Prostate gland (tissue), 2 donors: ENCODE results near the gene LSM7. TPM values are rescaled to one million over a fixed set of nuclear protein-coding genes. Genes with fewer than 3 reads are reported as not detected.

Source experiments
- DNase-seq: peaks from one replicate; pipeline ENCODE4 v3.0.0-alpha.2; 2019; ENCODE audit warnings: low spot score
- H3K27ac ChIP-seq, 2 donors: fragments of 200-600 bp; sonication (generic); 2 replicates each; pipeline ENCODE4 v1.5.1; 2017 to 2019
- H3K27me3 ChIP-seq: fragments of 200-600 bp; sonication (generic); replicated peaks from 2 replicates; pipeline ENCODE4 v1.5.1; 2019; ENCODE audit not compliant: insufficient read depth
- H3K36me3 ChIP-seq, 2 donors: fragments of 200-600 bp; sonication (generic); 1 replicate in 1 of 2; 2 replicates in 1 of 2; pipeline versions ENCODE4 v1.5.1 to v1.8.1; 2017 to 2019
- H3K4me1 ChIP-seq: fragments of 200-600 bp; sonication (generic); replicated peaks from 2 replicates; pipeline ENCODE4 v1.5.1; 2019
- H3K4me3 ChIP-seq, 2 donors: fragments of 200-600 bp; sonication (generic); 2 replicates each; pipeline ENCODE4 v1.5.1; 2017 to 2019
- H3K9me3 ChIP-seq: fragments of 200-600 bp; sonication (generic); 2 replicates; pipeline ENCODE4 v1.5.1; 2017
- POLR2A ChIP-seq: fragments of 450-650 bp; IDR thresholded peaks from one replicate; pipeline ENCODE4 v1.6.1; 2016; ENCODE audit warnings: antibody characterized with exemption, mild to moderate bottlenecking
- POLR2AphosphoS5 ChIP-seq: sonication (generic); formaldehyde crosslinking; IDR thresholded peaks from one replicate; pipeline ENCODE4 v1.6.1; 2017; ENCODE audit warnings: antibody characterized with exemption
- WGBS: methylation state at CpG from one replicate; pipeline ENCODE4 v1.1.5; 2018; 5-methylcytosine and 5-hydroxymethylcytosine counted together
- intact Hi-C: fragments of 100-400 bp; cut with DNase I; formaldehyde crosslinking; loops from one replicate; pipeline ENCODE4 v1.14.2; 2022
- total RNA-seq, 2 donors: library from RNA; depleted of rRNA; stranded (reverse); fragments of >200 nt; gene quantifications; one replicate each; pipeline ENCODE4 v1.1.0, GENCODE V29; 2016
- TF ChIP-seq, protein P1 (sequence below), 4 experiments: fragments of 200-600 bp in 2 of 4; fragments of 450-650 bp in 2 of 4; sonication (generic) in 2 of 4; IDR thresholded peaks; 1 replicate in 3 of 4; 2 replicates in 1 of 4; pipeline ENCODE4 v1.5.1; 2016 to 2019; ENCODE audit warnings: antibody characterized with exemption in 4 of 4, mild to moderate bottlenecking in 2 of 4, moderate library complexity in 2 of 4

Gene LSM7
- total RNA-seq, 2 donors from 2014 or later: 125 to 135 TPM

DNA sequence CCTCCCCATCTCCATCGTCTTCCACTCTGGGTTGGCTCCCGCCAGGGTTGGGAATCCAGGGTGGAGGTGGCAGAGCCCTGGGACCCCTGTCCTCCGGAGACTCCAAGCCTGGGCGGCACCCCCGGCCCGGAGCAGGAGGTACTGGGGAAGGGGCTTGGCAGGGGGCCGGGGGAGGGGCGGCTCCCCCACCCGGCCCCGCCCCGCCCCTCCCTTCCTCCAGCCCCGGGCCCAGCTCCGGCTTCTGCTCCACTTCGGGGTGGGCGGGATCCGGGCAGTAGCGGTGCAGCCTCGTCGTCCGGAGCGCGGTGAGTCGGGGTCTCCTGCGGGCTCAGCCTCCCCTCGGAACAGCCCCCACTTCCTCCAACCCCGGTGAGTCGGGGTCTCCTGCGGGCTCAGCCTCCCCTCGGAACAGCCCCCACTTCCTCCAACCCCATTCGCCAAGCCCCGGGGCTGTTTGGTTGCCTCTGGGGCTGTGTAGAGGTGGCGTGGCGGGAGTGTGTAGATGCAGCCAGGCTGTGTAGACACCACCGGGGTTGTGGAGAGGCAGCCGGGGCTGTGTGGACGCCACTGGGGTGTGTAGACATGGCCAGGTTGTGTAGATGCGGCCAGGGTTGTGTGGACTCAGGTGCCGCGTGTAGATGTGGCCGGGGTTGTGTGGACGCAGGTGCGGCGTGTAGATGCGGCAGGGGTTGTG is 31.8 kb upstream of the LSM7 start, which contains the start of gene TMPRSS9:
TSS of gene TMPRSS9 (plus strand) at position 274 of the 694 bp plus-strand sequence. CDS start 29,521 bp downstream, outside the sequence.
- no peak for TF ChIP-seq POLR2A
- TF ChIP-seq, protein P1, sequence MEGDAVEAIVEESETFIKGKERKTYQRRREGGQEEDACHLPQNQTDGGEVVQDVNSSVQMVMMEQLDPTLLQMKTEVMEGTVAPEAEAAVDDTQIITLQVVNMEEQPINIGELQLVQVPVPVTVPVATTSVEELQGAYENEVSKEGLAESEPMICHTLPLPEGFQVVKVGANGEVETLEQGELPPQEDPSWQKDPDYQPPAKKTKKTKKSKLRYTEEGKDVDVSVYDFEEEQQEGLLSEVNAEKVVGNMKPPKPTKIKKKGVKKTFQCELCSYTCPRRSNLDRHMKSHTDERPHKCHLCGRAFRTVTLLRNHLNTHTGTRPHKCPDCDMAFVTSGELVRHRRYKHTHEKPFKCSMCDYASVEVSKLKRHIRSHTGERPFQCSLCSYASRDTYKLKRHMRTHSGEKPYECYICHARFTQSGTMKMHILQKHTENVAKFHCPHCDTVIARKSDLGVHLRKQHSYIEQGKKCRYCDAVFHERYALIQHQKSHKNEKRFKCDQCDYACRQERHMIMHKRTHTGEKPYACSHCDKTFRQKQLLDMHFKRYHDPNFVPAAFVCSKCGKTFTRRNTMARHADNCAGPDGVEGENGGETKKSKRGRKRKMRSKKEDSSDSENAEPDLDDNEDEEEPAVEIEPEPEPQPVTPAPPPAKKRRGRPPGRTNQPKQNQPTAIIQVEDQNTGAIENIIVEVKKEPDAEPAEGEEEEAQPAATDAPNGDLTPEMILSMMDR (IDR thresholded peaks at IDR 0.05): no peak
- intact Hi-C loops: no loop called here
- Histone ChIP-seq H3K4me1 (no peaks in the 10 kb centered on the region), H3K36me3 (no peaks in the 10 kb centered on the region), H3K9me3 (no peaks in the 10 kb centered on the region), H3K4me3 (no peak within 1 kb of the TSS), H3K27me3 (peaks cover 7% of the 10 kb centered on the region), H3K27ac (no peak within 1 kb of the TSS)
- DNase-seq: no peak
- WGBS: 19% methylated on average over 38 of the region's 44 CpGs

DNA sequence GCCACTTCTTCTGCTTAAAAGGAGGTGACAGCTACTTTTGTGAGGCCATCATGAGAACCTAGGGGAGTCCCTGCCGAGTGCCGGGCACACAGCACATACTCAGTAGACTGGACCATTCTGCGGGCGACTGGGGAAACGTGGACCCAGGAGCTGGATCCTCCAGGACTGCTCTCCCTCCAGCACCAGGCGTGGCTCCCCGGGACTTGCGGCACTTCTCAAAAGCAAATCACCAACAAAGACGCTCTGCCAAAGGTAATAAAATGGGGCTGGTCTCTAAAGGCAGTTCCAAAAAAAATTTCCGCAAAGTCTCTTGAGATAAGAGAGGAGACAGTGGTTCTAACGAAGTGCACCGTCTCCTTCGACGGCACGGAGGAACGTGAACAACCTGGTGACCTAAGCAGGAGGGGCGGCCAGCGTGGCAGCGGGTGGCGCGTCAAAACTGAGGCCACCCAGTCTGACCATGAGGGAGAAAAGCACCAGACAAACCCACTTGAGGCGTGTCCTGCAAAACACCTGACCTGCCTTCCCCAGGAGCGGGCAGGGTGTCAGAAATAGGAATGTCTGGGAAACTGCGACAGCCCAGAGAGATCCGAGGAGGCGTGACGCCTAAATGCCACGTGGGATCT is 30.3 kb upstream of the LSM7 start:
- Histone ChIP-seq H3K4me3 (no peak overlapping the region), H3K27ac (no peak overlapping the region), H3K4me1 (no peaks in the 10 kb centered on the region), H3K27me3 (peaks cover 7% of the 10 kb centered on the region), H3K9me3 (no peaks in the 10 kb centered on the region), H3K36me3 (no peaks in the 10 kb centered on the region)
- no peak for TF ChIP-seq POLR2A
- TF ChIP-seq, protein P1 (IDR thresholded peaks at IDR 0.05): no peak
- no peak for TF ChIP-seq POLR2AphosphoS5
- no peak for DNase-seq
- intact Hi-C loops: no loop called here
- WGBS: 53% methylated on average over 28 of the region's 28 CpGs

- no peaks in the 10 kb centered on the region for H3K9me3 ChIP-seq
- H3K36me3 ChIP-seq: no peaks in the 10 kb centered on the region
- no peak overlapping the region for H3K27ac ChIP-seq
- WGBS: 97% methylated on average over 3 of the region's 3 CpGs
- intact Hi-C loops: no loop called here
- peaks cover 7% of the 10 kb centered on the region for H3K27me3 ChIP-seq
- no peak for DNase-seq
- H3K4me3 ChIP-seq: no peak overlapping the region
- H3K4me1 ChIP-seq: no peaks in the 10 kb centered on the region
- TF ChIP-seq, protein P1 (IDR thresholded peaks at IDR 0.05): no peak
- no peak for TF ChIP-seq POLR2AphosphoS5
- no peak for TF ChIP-seq POLR2A
Measured at GRCh38 chr19:2357279-2358206, 29.2 kb upstream of the LSM7 start.

DNA sequence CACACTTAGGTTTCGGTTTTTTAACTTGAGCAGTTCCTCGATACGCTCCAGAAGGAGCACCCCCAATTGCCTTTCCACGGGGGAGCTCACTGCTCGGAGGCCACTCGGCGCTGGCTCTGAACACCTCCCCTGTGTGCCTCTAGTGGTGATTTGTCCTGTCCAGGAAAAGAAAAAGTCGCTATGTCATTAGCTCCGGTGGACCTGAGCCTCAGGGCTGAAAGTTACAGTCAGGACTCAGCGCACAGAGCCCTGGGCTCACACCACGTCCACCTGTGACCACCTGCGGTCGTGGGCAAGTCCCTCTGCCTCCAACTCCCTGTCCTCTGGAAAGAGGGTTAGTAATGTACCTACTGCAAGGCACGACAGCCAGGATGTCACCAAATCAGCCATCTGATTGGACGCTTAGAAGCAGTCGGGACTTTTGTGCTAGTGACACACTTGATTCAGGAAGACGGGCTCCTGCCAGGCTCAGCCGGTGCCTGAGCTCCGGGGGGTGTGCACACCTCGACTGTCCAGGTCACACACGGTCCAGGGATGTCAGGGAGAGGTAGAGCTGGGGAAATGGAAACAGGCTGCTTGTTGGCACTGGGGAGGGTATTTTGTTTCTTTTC is 27.8 kb upstream of the LSM7 start:
- intact Hi-C loops: no loop called here
- H3K36me3 ChIP-seq: no peaks in the 10 kb centered on the region
- H3K9me3 ChIP-seq: no peaks in the 10 kb centered on the region
- no peaks in the 10 kb centered on the region for H3K4me1 ChIP-seq
- no peak overlapping the region for H3K27ac ChIP-seq
- no peak for DNase-seq
- no peak overlapping the region for H3K4me3 ChIP-seq
- TF ChIP-seq POLR2AphosphoS5 (no peak), POLR2A (no peak)
- TF ChIP-seq, protein P1 (IDR thresholded peaks at IDR 0.05): no peak
- peaks cover 7% of the 10 kb centered on the region for H3K27me3 ChIP-seq
- WGBS: 79% methylated on average over 21 of the region's 21 CpGs
